ENCODE results near the gene CYP24A1. TPM values are rescaled to one million over a fixed set of nuclear protein-coding genes. Genes with fewer than 3 reads are reported as not detected.

CYP24A1 gene
- total RNA-seq, 1 donor from 2014 or later, result 0.73 TPM

DNA sequence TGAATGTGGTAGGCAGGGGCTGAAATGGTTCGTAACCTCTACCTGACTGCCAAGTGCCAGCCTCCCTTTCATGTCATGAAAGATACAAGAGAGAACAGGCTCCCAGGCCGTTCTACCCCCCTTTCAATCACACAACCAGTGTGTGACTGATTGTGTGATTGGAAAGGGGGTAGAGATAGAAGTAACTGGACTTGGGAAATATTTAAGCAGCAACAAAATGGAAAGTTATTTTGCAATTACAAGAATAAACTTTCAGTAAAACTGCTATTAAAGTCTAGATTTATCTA, 20.8 kb downstream of the CYP24A1 start:
- FAIRE-seq (no peak), DNase-seq (ENCODE audit: low read depth) (no peak)
- no peak overlapping the region for H3K9ac ChIP-seq (ENCODE audit: low read length)
- H2AFZ ChIP-seq (ENCODE audit: low read depth, low read length), result peak overlapping the region; percentile 36
- H3K4me1 ChIP-seq (ENCODE audit: insufficient read depth, low read length), result no peaks in the 10 kb centered on the region
- Mint-ChIP-seq H3K36me3 (ENCODE audit: low read depth, unreplicated experiment) (no peaks in the 10 kb centered on the region), H3K27ac (ENCODE audit: unreplicated experiment) (no peak overlapping the region), H3K9me3 (ENCODE audit: unreplicated experiment) (no peaks in the 10 kb centered on the region), H3K4me3 (ENCODE audit: unreplicated experiment) (no peak overlapping the region), H3K27me3 (ENCODE audit: low read depth, unreplicated experiment) (peaks cover 8% of the 10 kb centered on the region), H3K4me1 (ENCODE audit: low read depth, unreplicated experiment) (no peaks in the 10 kb centered on the region)
- H3K4me2 ChIP-seq (ENCODE audit: low read length), result no peak overlapping the region
- TF ChIP-seq CTCF (IDR thresholded peaks at IDR 0.05; ENCODE audit: insufficient read depth, low read depth, low read length) (no peak), EZH2 (IDR thresholded peaks at IDR 0.05; ENCODE audit: insufficient read depth, low read length) (no peak)
- no peaks in the 10 kb centered on the region for H3K9me3 ChIP-seq (ENCODE audit: insufficient read depth, low read depth, low read length)
- H3K27me3 ChIP-seq (ENCODE audit: insufficient read depth, low read length), result no peaks in the 10 kb centered on the region
- no peaks in the 10 kb centered on the region for H4K20me1 ChIP-seq (ENCODE audit: insufficient read depth, low read length)
- no peaks in the 10 kb centered on the region for H3K36me3 ChIP-seq (ENCODE audit: insufficient read depth, low read length)
- no peak overlapping the region for H3K27ac ChIP-seq (ENCODE audit: low read depth, low read length)
- H3K4me3 ChIP-seq (ENCODE audit: insufficient read depth, low read depth, low read length), result no peak overlapping the region
- no peaks in the 10 kb centered on the region for H3K79me2 ChIP-seq (ENCODE audit: insufficient read depth, low read length)

- H4K20me1 ChIP-seq (ENCODE audit: insufficient read depth, low read length), result no peaks in the 10 kb centered on the region
- no peak for DNase-seq (ENCODE audit: low read depth)
- H2AFZ ChIP-seq (ENCODE audit: low read depth, low read length), result peak overlapping the region; percentile 36
- Mint-ChIP-seq H3K27me3 (ENCODE audit: low read depth, unreplicated experiment) (peaks cover 5% of the 10 kb centered on the region), H3K9me3 (ENCODE audit: unreplicated experiment) (no peaks in the 10 kb centered on the region), H3K4me3 (ENCODE audit: unreplicated experiment) (no peak overlapping the region), H3K27ac (ENCODE audit: unreplicated experiment) (no peak overlapping the region), H3K4me1 (ENCODE audit: low read depth, unreplicated experiment) (no peaks in the 10 kb centered on the region), H3K36me3 (ENCODE audit: low read depth, unreplicated experiment) (no peaks in the 10 kb centered on the region)
- no peak overlapping the region for H3K27ac ChIP-seq (ENCODE audit: low read depth, low read length)
- no peak overlapping the region for H3K9ac ChIP-seq (ENCODE audit: low read length)
- H3K4me1 ChIP-seq (ENCODE audit: insufficient read depth, low read length), result no peaks in the 10 kb centered on the region
- TF ChIP-seq CTCF (IDR thresholded peaks at IDR 0.05; ENCODE audit: insufficient read depth, low read depth, low read length) (no peak), EZH2 (IDR thresholded peaks at IDR 0.05; ENCODE audit: insufficient read depth, low read length) (no peak)
- H3K27me3 ChIP-seq (ENCODE audit: insufficient read depth, low read length), result no peaks in the 10 kb centered on the region
- no peak for FAIRE-seq
- H3K4me3 ChIP-seq (ENCODE audit: insufficient read depth, low read depth, low read length), result no peak overlapping the region
- no peaks in the 10 kb centered on the region for H3K9me3 ChIP-seq (ENCODE audit: insufficient read depth, low read depth, low read length)
- no peaks in the 10 kb centered on the region for H3K36me3 ChIP-seq (ENCODE audit: insufficient read depth, low read length)
- no peaks in the 10 kb centered on the region for H3K79me2 ChIP-seq (ENCODE audit: insufficient read depth, low read length)
- no peak overlapping the region for H3K4me2 ChIP-seq (ENCODE audit: low read length)
Measured at GRCh38 chr20:54152227-54153040, 21.4 kb downstream of the CYP24A1 start.

- no peaks in the 10 kb centered on the region for H3K4me1 Mint-ChIP-seq (ENCODE audit: low read depth, unreplicated experiment)
- Histone ChIP-seq H3K4me3 (ENCODE audit: insufficient read depth, low read depth, low read length) (no peak overlapping the region), H3K27ac (ENCODE audit: low read depth, low read length) (no peak overlapping the region), H3K36me3 (ENCODE audit: insufficient read depth, low read length) (no peaks in the 10 kb centered on the region), H3K4me2 (ENCODE audit: low read length) (no peak overlapping the region), H4K20me1 (ENCODE audit: insufficient read depth, low read length) (no peaks in the 10 kb centered on the region), H3K79me2 (ENCODE audit: insufficient read depth, low read length) (no peaks in the 10 kb centered on the region), H3K9ac (ENCODE audit: low read length) (no peak overlapping the region), H2AFZ (ENCODE audit: low read depth, low read length) (no peak overlapping the region), H3K27me3 (ENCODE audit: insufficient read depth, low read length) (no peaks in the 10 kb centered on the region), H3K9me3 (ENCODE audit: insufficient read depth, low read depth, low read length) (no peaks in the 10 kb centered on the region), H3K4me1 (ENCODE audit: insufficient read depth, low read length) (no peaks in the 10 kb centered on the region)
- no peak overlapping the region for H3K4me3 Mint-ChIP-seq (ENCODE audit: unreplicated experiment)
- H3K9me3 Mint-ChIP-seq (ENCODE audit: unreplicated experiment), result no peaks in the 10 kb centered on the region
- H3K27me3 Mint-ChIP-seq (ENCODE audit: low read depth, unreplicated experiment), result no peaks in the 10 kb centered on the region
- DNase-seq (ENCODE audit: low read depth) (no peak), FAIRE-seq (no peak)
- no peaks in the 10 kb centered on the region for H3K36me3 Mint-ChIP-seq (ENCODE audit: low read depth, unreplicated experiment)
- H3K27ac Mint-ChIP-seq (ENCODE audit: unreplicated experiment), result no peak overlapping the region
- TF ChIP-seq EZH2 (IDR thresholded peaks at IDR 0.05; ENCODE audit: insufficient read depth, low read length), result no peak
Measured at GRCh38 chr20:54151511-54152226, 22.1 kb downstream of the CYP24A1 start.
